ENCODE results near the gene LTA4H. TPM values are rescaled to one million over a fixed set of nuclear protein-coding genes. Genes with fewer than 3 reads are reported as not detected.
"Not testable (repeated sequence)": the region's sequence is repeated elsewhere in the genome, so short reads cannot be mapped to it uniquely, and the experiment has no call there.

LTA4H gene
- total and polyA plus RNA-seq, 4 donors = 145 to 262 (median 172) TPM

DNA sequence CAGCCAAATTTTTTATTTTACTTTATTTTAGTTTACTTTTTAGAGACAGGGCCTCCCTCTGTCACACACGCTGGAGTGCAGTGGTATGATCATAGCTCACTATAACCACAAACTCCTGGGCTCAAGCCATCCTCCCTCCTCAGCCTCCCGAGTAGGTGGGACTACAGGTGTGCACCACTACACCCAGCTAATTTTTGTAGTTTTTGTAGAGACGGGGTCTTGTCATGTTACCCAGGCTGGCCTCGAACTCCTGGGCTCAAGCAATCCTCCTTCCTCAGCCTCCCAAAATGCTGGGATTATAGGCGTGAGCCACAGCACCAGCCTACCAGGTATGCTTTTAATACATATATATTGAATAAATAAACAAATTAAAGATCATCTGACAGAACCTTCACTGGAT lies 32.7 kb upstream of the LTA4H start:
- no peaks in the 10 kb centered on the region for H3K36me3 ChIP-seq (ENCODE audit: control insufficient read depth in 4 of 4, insufficient read depth in 4 of 4, low read length in 4 of 4)
- H3K4me1 ChIP-seq (ENCODE audit: control insufficient read depth in 5 of 5, insufficient read depth in 5 of 5, low read length in 5 of 5) = peaks cover 0 to 5% (median 0%) of the 10 kb centered on the region in 5 donors
- 96 to 97% methylated on average over 5 of the region's 5 CpGs for WGBS, 2 donors
- H3K9me3 ChIP-seq (ENCODE audit: control insufficient read depth in 4 of 4, insufficient read depth in 3 of 4, low read length in 3 of 4) = no peaks in the 10 kb centered on the region
- DNase-seq = no peak
- no peak overlapping the region for H3K9ac ChIP-seq (ENCODE audit: insufficient read depth in 1 of 2, low read length in 2 of 2)
- H3K27me3 ChIP-seq (ENCODE audit: control insufficient read depth in 3 of 3, insufficient read depth in 3 of 3, low read length in 2 of 3) = no peaks in the 10 kb centered on the region
- no peak overlapping the region for H3K4me3 ChIP-seq
- ATAC-seq (ENCODE audit: insufficient read depth, low FRiP score) = no peak
- H3K27ac ChIP-seq (ENCODE audit: low read depth in 1 of 2, low read length in 1 of 2) = no peak overlapping the region
- TF ChIP-seq, protein P1, sequence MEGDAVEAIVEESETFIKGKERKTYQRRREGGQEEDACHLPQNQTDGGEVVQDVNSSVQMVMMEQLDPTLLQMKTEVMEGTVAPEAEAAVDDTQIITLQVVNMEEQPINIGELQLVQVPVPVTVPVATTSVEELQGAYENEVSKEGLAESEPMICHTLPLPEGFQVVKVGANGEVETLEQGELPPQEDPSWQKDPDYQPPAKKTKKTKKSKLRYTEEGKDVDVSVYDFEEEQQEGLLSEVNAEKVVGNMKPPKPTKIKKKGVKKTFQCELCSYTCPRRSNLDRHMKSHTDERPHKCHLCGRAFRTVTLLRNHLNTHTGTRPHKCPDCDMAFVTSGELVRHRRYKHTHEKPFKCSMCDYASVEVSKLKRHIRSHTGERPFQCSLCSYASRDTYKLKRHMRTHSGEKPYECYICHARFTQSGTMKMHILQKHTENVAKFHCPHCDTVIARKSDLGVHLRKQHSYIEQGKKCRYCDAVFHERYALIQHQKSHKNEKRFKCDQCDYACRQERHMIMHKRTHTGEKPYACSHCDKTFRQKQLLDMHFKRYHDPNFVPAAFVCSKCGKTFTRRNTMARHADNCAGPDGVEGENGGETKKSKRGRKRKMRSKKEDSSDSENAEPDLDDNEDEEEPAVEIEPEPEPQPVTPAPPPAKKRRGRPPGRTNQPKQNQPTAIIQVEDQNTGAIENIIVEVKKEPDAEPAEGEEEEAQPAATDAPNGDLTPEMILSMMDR (IDR thresholded peaks at IDR 0.05; ENCODE audit: control extremely low read depth, extremely low read depth) = no peak

DNA sequence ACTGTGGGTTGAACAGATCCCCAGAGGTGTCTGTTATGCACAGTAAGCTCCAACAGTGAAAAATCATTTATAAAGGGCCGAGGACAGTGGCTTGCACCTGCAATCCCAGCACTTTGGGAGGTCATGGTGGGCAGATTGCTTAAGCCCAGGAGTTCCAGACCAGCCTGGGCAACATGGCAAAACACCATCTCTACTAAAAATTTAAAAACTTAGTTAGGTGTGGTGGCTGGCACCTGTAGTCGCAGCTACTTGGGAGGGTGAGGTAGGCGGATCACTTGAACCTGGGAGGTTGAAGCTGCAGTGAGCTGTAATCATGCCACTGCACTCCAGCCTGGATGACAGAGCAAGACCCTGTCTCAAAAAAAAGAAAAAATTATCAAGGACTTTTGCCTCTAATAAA lies 30.4 kb upstream of the LTA4H start:
- WGBS, 2 donors = 98 to 99% methylated on average over 3 of the region's 3 CpGs
- DNase-seq; H3K36me3 ChIP-seq (ENCODE audit: control insufficient read depth in 4 of 4, insufficient read depth in 4 of 4, low read length in 4 of 4); H3K27ac ChIP-seq (ENCODE audit: low read depth in 1 of 2, low read length in 1 of 2); ATAC-seq (ENCODE audit: insufficient read depth, low FRiP score); H3K4me1 ChIP-seq (ENCODE audit: control insufficient read depth in 5 of 5, insufficient read depth in 5 of 5, low read length in 5 of 5); H3K9ac ChIP-seq (ENCODE audit: insufficient read depth in 1 of 2, low read length in 2 of 2); H3K4me3 ChIP-seq; H3K9me3 ChIP-seq (ENCODE audit: control insufficient read depth in 4 of 4, insufficient read depth in 3 of 4, low read length in 3 of 4); H3K27me3 ChIP-seq (ENCODE audit: control insufficient read depth in 3 of 3, insufficient read depth in 3 of 3, low read length in 2 of 3): not testable (repeated sequence)

DNA sequence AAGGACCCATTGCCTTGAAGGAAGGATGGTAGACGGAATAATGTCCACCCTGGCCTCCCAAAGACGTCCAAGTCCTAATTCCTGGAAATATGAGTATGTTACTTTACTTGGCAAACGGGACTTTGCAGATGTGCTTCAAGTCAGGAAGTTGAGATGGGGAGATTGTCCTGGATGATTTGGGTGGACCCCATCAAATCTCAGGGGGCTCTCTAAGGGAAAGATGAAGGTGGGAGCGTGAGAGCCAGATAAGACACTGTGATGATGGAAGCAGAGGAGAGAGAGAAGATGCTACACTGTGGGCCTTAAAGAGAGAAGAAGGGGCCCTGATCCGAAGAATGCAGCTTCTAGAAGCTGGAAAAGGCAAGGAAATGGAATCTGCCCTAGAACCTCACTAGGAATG lies 29.6 kb upstream of the LTA4H start:
- H3K27ac ChIP-seq (ENCODE audit: low read depth in 1 of 2, low read length in 1 of 2) = no peak overlapping the region
- no peak overlapping the region for H3K9ac ChIP-seq (ENCODE audit: insufficient read depth in 1 of 2, low read length in 2 of 2)
- H3K4me3 ChIP-seq = no peak overlapping the region
- H3K27me3 ChIP-seq (ENCODE audit: control insufficient read depth in 3 of 3, insufficient read depth in 3 of 3, low read length in 2 of 3) = no peaks in the 10 kb centered on the region
- 73 to 77% methylated on average over 5 of the region's 5 CpGs for WGBS, 2 donors
- H3K9me3 ChIP-seq (ENCODE audit: control insufficient read depth in 4 of 4, insufficient read depth in 3 of 4, low read length in 3 of 4) = no peaks in the 10 kb centered on the region
- no peaks in the 10 kb centered on the region for H3K36me3 ChIP-seq (ENCODE audit: control insufficient read depth in 4 of 4, insufficient read depth in 4 of 4, low read length in 4 of 4)
- DNase-seq (no peak), ATAC-seq (ENCODE audit: insufficient read depth, low FRiP score) (no peak)
- TF ChIP-seq, protein P1 (IDR thresholded peaks at IDR 0.05; ENCODE audit: control extremely low read depth, extremely low read depth) = no peak
- H3K4me1 ChIP-seq (ENCODE audit: control insufficient read depth in 5 of 5, insufficient read depth in 5 of 5, low read length in 5 of 5) = no peaks in the 10 kb centered on the region

DNA sequence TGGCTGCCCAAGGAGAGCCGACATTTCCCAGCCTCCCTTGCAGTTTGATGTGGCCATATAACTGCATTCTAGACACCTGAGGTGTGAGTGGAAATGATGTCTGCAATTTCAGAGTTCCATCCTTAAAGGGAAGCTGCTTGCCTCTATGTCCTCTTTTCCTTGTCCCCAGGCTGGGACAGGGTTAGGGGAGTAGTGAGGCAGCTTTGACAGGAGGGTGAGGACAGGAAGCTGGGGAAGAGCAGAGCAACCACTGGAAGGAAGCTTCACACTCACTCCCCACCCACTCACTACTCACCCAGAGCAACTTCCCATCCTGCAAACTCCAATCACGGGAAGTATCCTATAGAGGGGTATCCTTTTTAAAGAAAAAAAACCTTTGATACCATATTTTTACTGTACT lies 28.9 kb upstream of the LTA4H start:
- Histone ChIP-seq H3K27me3 (ENCODE audit: control insufficient read depth in 3 of 3, insufficient read depth in 3 of 3, low read length in 2 of 3) (no peaks in the 10 kb centered on the region), H3K9me3 (ENCODE audit: control insufficient read depth in 4 of 4, insufficient read depth in 3 of 4, low read length in 3 of 4) (no peaks in the 10 kb centered on the region), H3K4me3 (no peak overlapping the region), H3K27ac (ENCODE audit: low read depth in 1 of 2, low read length in 1 of 2) (no peak overlapping the region), H3K36me3 (ENCODE audit: control insufficient read depth in 4 of 4, insufficient read depth in 4 of 4, low read length in 4 of 4) (no peaks in the 10 kb centered on the region), H3K9ac (ENCODE audit: insufficient read depth in 1 of 2, low read length in 2 of 2) (no peak overlapping the region), H3K4me1 (ENCODE audit: control insufficient read depth in 5 of 5, insufficient read depth in 5 of 5, low read length in 5 of 5) (no peaks in the 10 kb centered on the region)
- 32 to 49% methylated on average over 2 of the region's 2 CpGs for WGBS, 2 donors
- TF ChIP-seq, protein P1 (IDR thresholded peaks at IDR 0.05; ENCODE audit: control extremely low read depth, extremely low read depth) = no peak
- no peak for DNase-seq
- ATAC-seq (ENCODE audit: insufficient read depth, low FRiP score) = peak; percentile 58

Data from lung (tissue), 12 donors.